Parathyroid adenoma (tissue), 2 donors: Measurements from ENCODE around the gene TBCEL.

Source experiments
- H2AFZ ChIP-seq: fragments of 300-600 bp; sonication (generic); one replicate; pipeline ENCODE4 v1.7.0; 2017; ENCODE audit warnings: antibody characterized with exemption, mild to moderate bottlenecking
- H3K27ac ChIP-seq: fragments of 300-600 bp; sonication (generic); one replicate; pipeline ENCODE4 v1.7.0; 2017
- H3K27me3 ChIP-seq: fragments of 300-600 bp; sonication (generic); one replicate; pipeline ENCODE4 v1.7.0; 2017; ENCODE audit warnings: low read length; ENCODE audit not compliant: control insufficient read depth, insufficient read depth
- H3K36me3 ChIP-seq: fragments of 300-600 bp; sonication (generic); one replicate; pipeline ENCODE4 v1.7.0; 2017; ENCODE audit warnings: low read length; ENCODE audit not compliant: control insufficient read depth, insufficient read depth
- H3K4me1 ChIP-seq: fragments of 300-600 bp; sonication (generic); one replicate; pipeline ENCODE4 v1.7.0; 2017; ENCODE audit warnings: control low read depth
- H3K4me2 ChIP-seq: fragments of 300-600 bp; sonication (generic); one replicate; pipeline ENCODE4 v1.7.0; 2017; ENCODE audit warnings: low read length
- H3K4me3 ChIP-seq: fragments of 300-600 bp; sonication (generic); one replicate; pipeline ENCODE4 v1.7.0; 2017; ENCODE audit warnings: low read depth, low read length
- H3K79me2 ChIP-seq: fragments of 300-600 bp; sonication (generic); one replicate; pipeline ENCODE4 v1.7.0; 2017; ENCODE audit warnings: control low read depth
- H3K9ac ChIP-seq: fragments of 300-600 bp; sonication (generic); one replicate; pipeline ENCODE4 v1.7.0; 2017; ENCODE audit warnings: mild to moderate bottlenecking
- H3K9me3 ChIP-seq: fragments of 300-600 bp; sonication (generic); one replicate; pipeline ENCODE4 v1.7.0; 2017; ENCODE audit warnings: low read length; ENCODE audit not compliant: control insufficient read depth
- CTCF ChIP-seq: fragments of 300-600 bp; sonication (generic); IDR thresholded peaks from one replicate; pipeline ENCODE4 v1.7.0; 2017; ENCODE audit warnings: antibody characterized with exemption, mild to moderate bottlenecking
- donor health status: primary hyperparathyroidism.

TBCEL gene

DNA sequence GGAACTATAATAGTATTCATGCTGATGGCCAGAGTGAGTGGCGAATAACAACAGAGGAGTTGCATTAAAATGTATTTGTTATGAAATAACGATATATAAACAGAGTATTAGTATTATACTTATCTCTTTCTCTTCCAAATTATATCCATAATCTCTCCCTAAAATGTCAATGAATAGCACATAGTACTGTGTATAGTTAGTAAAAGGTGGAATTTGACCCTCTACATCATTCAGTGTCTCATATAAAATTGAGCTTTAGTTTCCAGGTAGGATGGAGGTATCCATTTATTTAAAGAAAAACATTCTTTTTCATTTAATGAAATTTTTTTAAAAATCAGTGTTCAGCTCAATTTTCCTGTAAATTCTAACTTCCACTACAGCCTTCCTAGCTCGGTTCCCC is 42.7 kb downstream of the TBCEL start:
- H2AFZ ChIP-seq: no peak overlapping the region
- no peak overlapping the region for H3K4me2 ChIP-seq
- H3K4me1 ChIP-seq: no peaks in the 10 kb centered on the region
- H3K27ac ChIP-seq: no peak overlapping the region
- H3K36me3 ChIP-seq: no peaks in the 10 kb centered on the region
- no peak for TF ChIP-seq CTCF
- H3K27me3 ChIP-seq: no peaks in the 10 kb centered on the region
- H3K9me3 ChIP-seq: no peaks in the 10 kb centered on the region
- no peak overlapping the region for H3K4me3 ChIP-seq
- H3K79me2 ChIP-seq: no peaks in the 10 kb centered on the region
- no peak overlapping the region for H3K9ac ChIP-seq

DNA sequence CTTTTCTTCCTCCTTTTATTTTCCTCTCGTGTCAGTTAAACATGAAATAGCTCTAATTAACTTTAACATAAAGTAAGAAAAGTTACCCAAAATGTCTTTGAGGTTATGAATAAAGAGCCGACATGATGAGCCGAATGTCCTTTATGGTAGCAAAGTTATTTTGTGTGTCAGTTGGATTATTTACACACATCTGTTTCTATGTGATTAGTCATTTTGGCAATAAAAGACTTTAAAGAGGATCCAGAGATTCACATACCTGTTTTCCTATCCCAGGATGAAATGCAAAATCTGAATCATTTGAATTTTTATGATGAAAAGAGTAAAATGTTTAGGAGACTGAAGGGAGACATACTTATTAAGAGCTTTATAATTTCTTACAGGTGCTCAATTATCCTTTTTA is 43.1 kb downstream of the TBCEL start:
- H3K27me3 ChIP-seq: no peaks in the 10 kb centered on the region
- H3K36me3 ChIP-seq: no peaks in the 10 kb centered on the region
- H3K4me1 ChIP-seq: no peaks in the 10 kb centered on the region
- TF ChIP-seq CTCF: no peak
- H3K79me2 ChIP-seq: no peaks in the 10 kb centered on the region
- no peak overlapping the region for H2AFZ ChIP-seq
- H3K27ac ChIP-seq: no peak overlapping the region
- H3K4me3 ChIP-seq: no peak overlapping the region
- no peaks in the 10 kb centered on the region for H3K9me3 ChIP-seq
- H3K4me2 ChIP-seq: no peak overlapping the region
- no peak overlapping the region for H3K9ac ChIP-seq

DNA sequence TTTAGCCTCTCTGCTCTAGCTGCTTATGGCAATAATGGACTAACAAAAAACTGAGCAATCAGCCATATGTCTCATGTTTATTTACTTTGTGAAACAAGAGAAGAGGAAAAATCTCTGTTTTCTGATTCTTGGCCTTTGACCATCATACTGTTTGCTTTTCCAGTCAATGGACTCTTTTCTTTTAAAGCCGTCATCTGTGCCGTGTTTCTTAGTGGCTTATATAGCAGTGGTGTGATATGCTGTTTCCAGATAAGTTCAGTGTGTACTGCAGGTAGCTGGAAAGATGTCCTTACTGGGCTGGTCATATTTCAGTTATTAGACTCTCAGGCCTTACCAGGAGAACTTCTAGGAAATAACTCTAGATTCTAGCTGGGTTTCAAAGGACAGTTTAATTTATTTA is 43.6 kb downstream of the TBCEL start:
- Histone ChIP-seq H3K79me2 (no peaks in the 10 kb centered on the region), H3K36me3 (no peaks in the 10 kb centered on the region)

GRCh38 chr11:121067962-121068647 is 44.2 kb downstream of the TBCEL start:
- no peak for TF ChIP-seq CTCF
- Histone ChIP-seq H3K36me3 (no peaks in the 10 kb centered on the region), H3K27me3 (no peaks in the 10 kb centered on the region), H3K4me3 (no peak overlapping the region), H3K9me3 (no peaks in the 10 kb centered on the region), H3K4me2 (no peak overlapping the region), H2AFZ (no peak overlapping the region), H3K9ac (no peak overlapping the region), H3K4me1 (no peaks in the 10 kb centered on the region), H3K79me2 (no peaks in the 10 kb centered on the region), H3K27ac (no peak overlapping the region)

More for the DNA sequence above, 43.6 kb downstream of the TBCEL start:
- H3K27ac ChIP-seq: no peak overlapping the region
- H3K27me3 ChIP-seq: no peaks in the 10 kb centered on the region
- no peak overlapping the region for H3K4me3 ChIP-seq
- H3K9ac ChIP-seq: no peak overlapping the region
- TF ChIP-seq CTCF: no peak
- no peak overlapping the region for H2AFZ ChIP-seq
- H3K9me3 ChIP-seq: no peaks in the 10 kb centered on the region
- no peak overlapping the region for H3K4me2 ChIP-seq
- no peaks in the 10 kb centered on the region for H3K4me1 ChIP-seq

DNA sequence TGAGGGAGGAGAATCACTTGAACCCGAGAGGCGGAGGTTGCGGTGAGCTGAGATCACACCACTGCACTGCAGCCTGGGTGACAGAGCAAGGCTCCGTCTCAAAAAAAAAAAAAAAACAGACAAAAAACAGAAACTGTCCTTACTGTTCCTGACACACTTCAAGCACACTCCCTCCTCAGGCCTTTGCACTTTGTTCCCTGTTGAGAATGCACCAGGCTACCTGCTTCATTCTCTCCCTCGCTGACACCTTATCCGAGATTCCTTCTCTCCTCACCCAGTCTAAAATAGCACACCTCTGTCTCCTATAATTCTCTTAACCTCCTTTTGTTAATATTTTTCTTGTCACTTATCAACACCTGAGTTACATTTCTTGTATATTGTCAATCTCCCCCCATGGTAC is 44.9 kb downstream of the TBCEL start:
- no peak overlapping the region for H3K27ac ChIP-seq
- no peaks in the 10 kb centered on the region for H3K36me3 ChIP-seq

More for the DNA sequence above, 44.9 kb downstream of the TBCEL start:
- TF ChIP-seq CTCF: no peak
- Histone ChIP-seq H3K9ac (no peak overlapping the region), H3K4me3 (no peak overlapping the region), H3K4me2 (no peak overlapping the region), H2AFZ (no peak overlapping the region), H3K27me3 (no peaks in the 10 kb centered on the region), H3K79me2 (no peaks in the 10 kb centered on the region), H3K9me3 (no peaks in the 10 kb centered on the region), H3K4me1 (no peaks in the 10 kb centered on the region)
